Neural crest cell (in vitro differentiated cells): Measurements from ENCODE around the gene NAIF1. TPM values are rescaled to one million over a fixed set of nuclear protein-coding genes. Genes with fewer than 3 reads are reported as not detected.

ENCODE experiments used
- DNase-seq: peaks from one replicate; pipeline ENCODE4 v3.0.0; 2021; ENCODE audit warnings: low read depth, mixed read lengths, low spot score
- H3K27ac Mint-ChIP-seq: one replicate; pipeline ENCODE4 v1.8.0; 2021; ENCODE audit warnings: mild to moderate bottlenecking, mixed read lengths; ENCODE audit not compliant: unreplicated experiment
- H3K27me3 Mint-ChIP-seq: 2 replicates; pipeline ENCODE4 v1.8.0; 2021; ENCODE audit warnings: low read depth, mild to moderate bottlenecking, mixed read lengths
- H3K36me3 Mint-ChIP-seq: 2 replicates; pipeline ENCODE4 v1.8.0; 2021; ENCODE audit warnings: low read depth, mild to moderate bottlenecking, mixed read lengths
- H3K4me1 Mint-ChIP-seq: 2 replicates; pipeline ENCODE4 v1.8.0; 2021; ENCODE audit warnings: mixed read lengths
- H3K4me3 Mint-ChIP-seq: one replicate; pipeline ENCODE4 v1.8.0; 2021; ENCODE audit warnings: mild to moderate bottlenecking, mixed read lengths
- H3K9me3 Mint-ChIP-seq: 2 replicates; pipeline ENCODE4 v1.8.0; 2021; ENCODE audit warnings: mixed read lengths
- CTCF ChIP-seq: fragments of 200-600 bp; sonication (generic); conservative IDR thresholded peaks from 2 replicates; pipeline ENCODE4 v1.5.0; 2021; ENCODE audit warnings: antibody characterized with exemption, mild to moderate bottlenecking
- total RNA-seq: library from RNA; stranded (reverse); gene quantifications from 2 replicates; pipeline ENCODE4 v1.2.1, GENCODE V29; 2021

Gene NAIF1
- total RNA-seq, 1 donor from 2014 or later = 11.8 TPM

- no peaks in the 10 kb centered on the region for H3K9me3 Mint-ChIP-seq
- peak overlapping the region; percentile 5 for H3K4me3 Mint-ChIP-seq
- DNase-seq = no peak
- peak overlapping the region; percentile 28 for H3K27ac Mint-ChIP-seq
- no peak for TF ChIP-seq CTCF
- peaks cover 3% of the 10 kb centered on the region for H3K27me3 Mint-ChIP-seq
- H3K36me3 Mint-ChIP-seq = no peaks in the 10 kb centered on the region
- peaks cover 27% of the 10 kb centered on the region for H3K4me1 Mint-ChIP-seq
These were observed 10.0 kb downstream of the NAIF1 start for GRCh38 chr9:128056887-128057723.

GRCh38 chr9:128056086-128056485, 11.0 kb downstream of the NAIF1 start:
- Mint-ChIP-seq H3K36me3 (no peaks in the 10 kb centered on the region), H3K27ac (no peak overlapping the region), H3K27me3 (peaks cover 3% of the 10 kb centered on the region), H3K9me3 (no peaks in the 10 kb centered on the region), H3K4me3 (no peak overlapping the region), H3K4me1 (peaks cover 27% of the 10 kb centered on the region)
- no peak for DNase-seq
- TF ChIP-seq CTCF = no peak

- H3K4me3 Mint-ChIP-seq = no peak overlapping the region
- no peak for DNase-seq
These were observed 11.6 kb downstream of the NAIF1 start for GRCh38 chr9:128055344-128056040.

GRCh38 chr9:128054087-128054486, 13.0 kb downstream of the NAIF1 start:
- no peak overlapping the region for H3K4me3 Mint-ChIP-seq
- no peaks in the 10 kb centered on the region for H3K36me3 Mint-ChIP-seq
- DNase-seq = no peak
- peaks cover 3% of the 10 kb centered on the region for H3K27me3 Mint-ChIP-seq
- no peak for TF ChIP-seq CTCF
- no peaks in the 10 kb centered on the region for H3K9me3 Mint-ChIP-seq
- peaks cover 33% of the 10 kb centered on the region for H3K4me1 Mint-ChIP-seq
- no peak overlapping the region for H3K27ac Mint-ChIP-seq

More at GRCh38 chr9:128055344-128056040, 11.6 kb downstream of the NAIF1 start:
- peaks cover 3% of the 10 kb centered on the region for H3K27me3 Mint-ChIP-seq
- no peaks in the 10 kb centered on the region for H3K9me3 Mint-ChIP-seq
- peak overlapping the region; percentile 35 for H3K27ac Mint-ChIP-seq
- TF ChIP-seq CTCF = no peak
- H3K36me3 Mint-ChIP-seq = no peaks in the 10 kb centered on the region
- H3K4me1 Mint-ChIP-seq = peaks cover 27% of the 10 kb centered on the region

- DNase-seq = no peak
- Mint-ChIP-seq H3K27ac (no peak overlapping the region), H3K4me3 (no peak overlapping the region), H3K36me3 (no peaks in the 10 kb centered on the region), H3K4me1 (peaks cover 33% of the 10 kb centered on the region), H3K27me3 (peaks cover 3% of the 10 kb centered on the region), H3K9me3 (no peaks in the 10 kb centered on the region)
- no peak for TF ChIP-seq CTCF
These were observed 13.6 kb downstream of the NAIF1 start for GRCh38 chr9:128053560-128053959.
